Measurements from ENCODE around the gene PHLDB1. TPM values are rescaled to one million over a fixed set of nuclear protein-coding genes. Genes with fewer than 3 reads are reported as not detected.
A peak's percentile ranks its signal among the peaks of the same experiment; 100 is the strongest.

The PHLDB1 gene
- total RNA-seq, 1 experiment from 2014 or later, result 36.2 TPM

GRCh38 chr11:118572061-118572980 is 35.1 kb upstream of the PHLDB1 start, which contains the start of gene ARCN1 (continued):
- no peak for TF ChIP-seq ZNF274 (IDR thresholded peaks at IDR 0.05; ENCODE audit: low read depth, low read length)
- TF ChIP-seq ATF3 (IDR thresholded peaks at IDR 0.05), result no peak
- TF ChIP-seq ELF1 (IDR thresholded peaks at IDR 0.05; ENCODE audit: borderline replicate concordance, low read depth), result no peak
- no peak for TF ChIP-seq JUND (IDR thresholded peaks at IDR 0.05)
- no peak for TF ChIP-seq SP1 (IDR thresholded peaks at IDR 0.05; ENCODE audit: low read depth)

GRCh38 chr11:118572981-118573550 is 34.3 kb upstream of the PHLDB1 start:
- peaks cover 6% of the 10 kb centered on the region; the same call in 1 of the 2 replicates for H4K20me1 ChIP-seq (ENCODE audit: insufficient read depth)
- intact Hi-C loops (cut with micrococcal nuclease), result no loop called here
- RAD21 ChIA-PET (ENCODE audit: low non-redundant PET in 1 of 2, low total read pairs in 2 of 2, uncharacterized antibody in 2 of 2, unreplicated experiment in 2 of 2), result no interaction called here
- DNase-seq (ENCODE audit: low read depth, low spot score), result peak; percentile 8
- peak overlapping the region; percentile 94 for H3K27ac ChIP-seq (ENCODE audit: low read depth, low read length)
- no peaks in the 10 kb centered on the region for H3K27me3 ChIP-seq (ENCODE audit: insufficient read depth, low read length)
- no peak for TF ChIP-seq EGR1 (IDR thresholded peaks at IDR 0.05; ENCODE audit: low read depth)
- peak; percentile 44; the same call in 1 of the 2 replicates for TF ChIP-seq SIN3A (IDR thresholded peaks at IDR 0.05; ENCODE audit: low read depth)
- H3K9me2 ChIP-seq (ENCODE audit: insufficient read depth), result no peaks in the 10 kb centered on the region
- no peaks in the 10 kb centered on the region for H3K9me3 ChIP-seq (ENCODE audit: control insufficient read depth in 1 of 2, insufficient read depth in 1 of 2, low read depth in 1 of 2, low read length in 2 of 2)
- peak overlapping the region; percentile 82 for H3K4me2 ChIP-seq (ENCODE audit: low read length)
- CTCF ChIA-PET, result interaction anchor here (1.3 kb wide), 1 partner anchor 22 kb away, joined by 4 read pairs; no protein-coding TSS in a partner anchor
- ATAC-seq, result peak; percentile 41
- no TSS peak for BruUV-seq (replicated peaks)
- H3K36me3 ChIP-seq (ENCODE audit: control insufficient read depth in 1 of 2, insufficient read depth in 2 of 2, low read length in 2 of 2), result no peaks in the 10 kb centered on the region
- H3K79me2 ChIP-seq (ENCODE audit: insufficient read depth, low read length), result peaks cover 59% of the 10 kb centered on the region
- POLR2A ChIA-PET, result no interaction called here
- no peak overlapping the region for H2AFZ ChIP-seq (ENCODE audit: low read depth, low read length, poor library complexity, severe bottlenecking)
- H3K9ac ChIP-seq (ENCODE audit: low read length), result peak overlapping the region; percentile 97
- H3K4me1 ChIP-seq (ENCODE audit: control insufficient read depth in 1 of 2, insufficient read depth in 2 of 2, low read length in 2 of 2), result peaks cover 5 to 23% of the 10 kb centered on the region in 2 experiments
- peak overlapping the region; percentile 97 to 99 for H3K4me3 ChIP-seq (replicated peaks in 1 of 2; ENCODE audit: low read depth in 1 of 2, low read length in 2 of 2)

All from HCT116 (cell line).